Upper lobe of left lung (tissue), 6 donors: ENCODE results near the gene TRIM15. TPM values are rescaled to one million over a fixed set of nuclear protein-coding genes. Genes with fewer than 3 reads are reported as not detected.

Experiments
- ATAC-seq, 2 donors: fragments of 200-7000 bp; cut with Tn5 transposase; one replicate each; pipeline ENCODE4 v1.9.1; 2022; ENCODE audit warnings: mild to moderate bottlenecking in 2 of 2, moderate library complexity in 2 of 2; ENCODE audit not compliant: low FRiP score in 2 of 2
- DNase-seq, 2 donors: peaks; one replicate each; pipeline ENCODE4 v3.0.0-alpha.2; 2019 to 2020
- H3K27ac ChIP-seq, 4 donors: fragments of 200-600 bp; sonication (generic); one replicate each; pipeline ENCODE4 v1.5.1; 2016 to 2019
- H3K27me3 ChIP-seq, 4 donors: fragments of 200-600 bp; sonication (generic); one replicate each; pipeline ENCODE4 v1.5.1; 2017 to 2019
- H3K36me3 ChIP-seq, 4 donors: fragments of 200-600 bp; sonication (generic); one replicate each; pipeline ENCODE4 v1.5.1; 2016 to 2019
- H3K4me1 ChIP-seq, 4 donors: fragments of 200-600 bp; sonication (generic); one replicate each; pipeline ENCODE4 v1.5.1; 2018 to 2019
- H3K4me3 ChIP-seq, 4 donors: fragments of 200-600 bp; sonication (generic); one replicate each; pipeline ENCODE4 v1.5.1; 2017 to 2019; ENCODE audit warnings: mild to moderate bottlenecking in 2 of 4, moderate library complexity in 1 of 4
- H3K9me3 ChIP-seq, 4 donors: fragments of 200-600 bp; sonication (generic); one replicate each; pipeline ENCODE4 v1.5.1; 2018 to 2019
- EP300 ChIP-seq, 4 donors: sonication (generic); formaldehyde crosslinking; IDR thresholded peaks; one replicate each; pipeline ENCODE4 v1.5.1; 2017; ENCODE audit warnings: antibody characterized with exemption in 4 of 4, control low read depth in 2 of 4
- POLR2A ChIP-seq, 4 donors: fragments of 450-650 bp; IDR thresholded peaks; one replicate each; pipeline ENCODE4 v1.5.1; 2016 to 2017; ENCODE audit warnings: antibody characterized with exemption in 4 of 4, mild to moderate bottlenecking in 2 of 4
- POLR2AphosphoS5 ChIP-seq, 2 donors: sonication (generic); formaldehyde crosslinking; IDR thresholded peaks; one replicate each; pipeline ENCODE4 v1.5.1; 2017; ENCODE audit warnings: antibody characterized with exemption in 2 of 2
- WGBS, 2 donors: methylation state at CpG; one replicate each; pipeline ENCODE4 v1.1.5; 2017 to 2018; 5-methylcytosine and 5-hydroxymethylcytosine counted together
- total RNA-seq, 6 donors: library from RNA; depleted of rRNA in 4 of 6; stranded (reverse); fragments of >200 nt in 4 of 6; gene quantifications; one replicate each; pipeline versions ENCODE4 v1.1.0 to v1.2.1, GENCODE V29; 2016 to 2021
- TF ChIP-seq, protein P1 (sequence below), 6 experiments: fragments of 450-650 bp in 4 of 6; fragments of 200-600 bp in 2 of 6; sonication (generic) in 2 of 6; IDR thresholded peaks; one replicate each; pipeline ENCODE4 v1.5.1; 2016 to 2019; ENCODE audit warnings: antibody characterized with exemption in 6 of 6
- donor health status: DM: no; HTN: no; CAD: no; lungs with moderate emphysema.
- donor health status: DM: no; HTN: yes; CAD: no; lungs with severe emphysema.

The TRIM15 gene
- total RNA-seq, 6 donors from 2014 or later = 0.30 to 1.0 TPM; not detected in 4

DNA sequence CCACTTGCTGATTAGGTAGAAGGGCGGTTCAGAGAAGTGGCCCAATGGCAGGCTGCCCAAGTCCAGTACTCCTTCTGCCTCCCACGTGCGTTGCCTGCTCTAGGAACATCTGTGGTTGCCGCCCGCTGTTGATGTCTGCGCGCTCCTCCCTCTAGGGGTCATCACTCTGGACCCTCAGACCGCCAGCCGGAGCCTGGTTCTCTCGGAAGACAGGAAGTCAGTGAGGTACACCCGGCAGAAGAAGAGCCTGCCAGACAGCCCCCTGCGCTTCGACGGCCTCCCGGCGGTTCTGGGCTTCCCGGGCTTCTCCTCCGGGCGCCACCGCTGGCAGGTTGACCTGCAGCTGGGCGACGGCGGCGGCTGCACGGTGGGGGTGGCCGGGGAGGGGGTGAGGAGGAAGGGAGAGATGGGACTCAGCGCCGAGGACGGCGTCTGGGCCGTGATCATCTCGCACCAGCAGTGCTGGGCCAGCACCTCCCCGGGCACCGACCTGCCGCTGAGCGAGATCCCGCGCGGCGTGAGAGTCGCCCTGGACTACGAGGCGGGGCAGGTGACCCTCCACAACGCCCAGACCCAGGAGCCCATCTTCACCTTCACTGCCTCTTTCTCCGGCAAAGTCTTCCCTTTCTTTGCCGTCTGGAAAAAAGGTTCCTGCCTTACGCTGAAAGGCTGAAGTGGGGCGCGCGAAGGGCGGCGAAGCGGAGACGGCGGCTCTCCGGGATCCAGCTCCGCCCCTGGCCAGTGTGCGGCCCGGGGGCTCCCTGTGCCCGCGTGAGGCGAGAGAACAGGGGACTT is 8.5 kb downstream of the TRIM15 start:
- peak; percentile 53 to 57 for ATAC-seq
- no peaks in the 10 kb centered on the region for H3K9me3 ChIP-seq
- peaks cover 0 to 25% (median 10%) of the 10 kb centered on the region in 4 donors for H3K27me3 ChIP-seq
- TF ChIP-seq POLR2AphosphoS5 (IDR thresholded peaks at IDR 0.05) (no peak), POLR2A (IDR thresholded peaks at IDR 0.05) (no peak), EP300 (IDR thresholded peaks at IDR 0.05) (no peak)
- TF ChIP-seq, protein P1, sequence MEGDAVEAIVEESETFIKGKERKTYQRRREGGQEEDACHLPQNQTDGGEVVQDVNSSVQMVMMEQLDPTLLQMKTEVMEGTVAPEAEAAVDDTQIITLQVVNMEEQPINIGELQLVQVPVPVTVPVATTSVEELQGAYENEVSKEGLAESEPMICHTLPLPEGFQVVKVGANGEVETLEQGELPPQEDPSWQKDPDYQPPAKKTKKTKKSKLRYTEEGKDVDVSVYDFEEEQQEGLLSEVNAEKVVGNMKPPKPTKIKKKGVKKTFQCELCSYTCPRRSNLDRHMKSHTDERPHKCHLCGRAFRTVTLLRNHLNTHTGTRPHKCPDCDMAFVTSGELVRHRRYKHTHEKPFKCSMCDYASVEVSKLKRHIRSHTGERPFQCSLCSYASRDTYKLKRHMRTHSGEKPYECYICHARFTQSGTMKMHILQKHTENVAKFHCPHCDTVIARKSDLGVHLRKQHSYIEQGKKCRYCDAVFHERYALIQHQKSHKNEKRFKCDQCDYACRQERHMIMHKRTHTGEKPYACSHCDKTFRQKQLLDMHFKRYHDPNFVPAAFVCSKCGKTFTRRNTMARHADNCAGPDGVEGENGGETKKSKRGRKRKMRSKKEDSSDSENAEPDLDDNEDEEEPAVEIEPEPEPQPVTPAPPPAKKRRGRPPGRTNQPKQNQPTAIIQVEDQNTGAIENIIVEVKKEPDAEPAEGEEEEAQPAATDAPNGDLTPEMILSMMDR (IDR thresholded peaks at IDR 0.05) = no peak
- 0 to 9% methylated on average over 10 to 58 of the region's 62 CpGs for WGBS, 2 donors
- H3K4me1 ChIP-seq = peaks cover 0 to 12% (median 10%) of the 10 kb centered on the region in 4 donors
- no peaks in the 10 kb centered on the region for H3K36me3 ChIP-seq
- DNase-seq = peak; percentile 55 to 84
- peak overlapping the region in 1 of 4 donors; percentile 18 for H3K4me3 ChIP-seq
- no peak overlapping the region for H3K27ac ChIP-seq

DNA sequence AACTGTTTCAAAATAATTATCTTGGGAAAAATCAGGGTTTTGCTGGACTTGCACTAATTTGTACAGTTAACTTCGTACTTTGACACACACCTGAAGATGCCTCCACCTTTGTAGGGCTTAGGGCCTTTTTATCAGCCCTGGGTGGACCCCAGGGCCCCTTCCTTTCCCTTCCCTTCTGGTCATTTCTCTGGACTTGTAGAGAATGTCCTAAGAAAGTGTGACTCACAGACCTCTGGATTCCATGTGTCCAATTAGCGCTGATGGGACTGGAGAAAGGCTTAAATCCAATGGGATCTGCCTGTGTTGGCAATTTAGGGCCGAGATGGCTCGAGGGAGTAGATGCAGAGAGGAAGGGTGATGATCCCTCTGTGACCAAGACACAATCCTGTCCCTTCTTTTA is 9.3 kb downstream of the TRIM15 start:
- 89 to 95% methylated on average over 4 of the region's 4 CpGs for WGBS, 2 donors
- ATAC-seq = no peak
- Histone ChIP-seq H3K9me3 (no peaks in the 10 kb centered on the region), H3K36me3 (no peaks in the 10 kb centered on the region), H3K4me1 (peaks cover 0 to 12% (median 10%) of the 10 kb centered on the region in 4 donors), H3K27ac (no peak overlapping the region), H3K4me3 (no peak overlapping the region), H3K27me3 (peaks cover 0 to 25% (median 10%) of the 10 kb centered on the region in 4 donors)
- no peak for DNase-seq
- TF ChIP-seq, protein P1 (IDR thresholded peaks at IDR 0.05) = no peak
- no peak for TF ChIP-seq POLR2A (IDR thresholded peaks at IDR 0.05)
- TF ChIP-seq POLR2AphosphoS5 (IDR thresholded peaks at IDR 0.05) = no peak
- no peak for TF ChIP-seq EP300 (IDR thresholded peaks at IDR 0.05)

DNA sequence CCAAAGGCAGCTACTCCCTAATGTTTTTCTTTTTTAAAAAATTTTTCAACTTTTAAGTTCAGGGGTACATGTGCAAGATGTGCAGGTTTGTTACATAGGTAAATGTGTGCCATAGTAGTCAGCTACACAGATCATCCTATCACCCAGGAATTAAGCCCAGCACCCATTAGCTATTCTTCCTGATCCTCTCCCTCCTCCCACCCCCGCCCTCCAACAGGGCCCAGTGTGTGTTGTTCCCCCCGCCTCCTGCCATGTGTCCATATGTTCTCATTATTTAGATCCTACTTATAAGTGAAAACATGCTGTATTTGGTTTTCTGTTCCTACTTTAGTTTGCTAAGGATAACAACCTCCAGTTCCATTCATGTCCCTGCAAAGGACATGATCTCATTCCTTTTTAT is 12.4 kb downstream of the TRIM15 start:
- Histone ChIP-seq H3K4me3 (no peak overlapping the region), H3K9me3 (peaks cover 0 to 7% (median 3%) of the 10 kb centered on the region in 4 donors), H3K27me3 (peaks cover 0 to 19% (median 10%) of the 10 kb centered on the region in 4 donors), H3K4me1 (peaks cover 0 to 12% (median 7%) of the 10 kb centered on the region in 4 donors), H3K27ac (no peak overlapping the region), H3K36me3 (no peaks in the 10 kb centered on the region)
- WGBS, 2 donors = 76 to 79% methylated on average over 2 of the region's 2 CpGs
- TF ChIP-seq POLR2A (IDR thresholded peaks at IDR 0.05) (no peak), EP300 (IDR thresholded peaks at IDR 0.05) (no peak), POLR2AphosphoS5 (IDR thresholded peaks at IDR 0.05) (no peak)
- TF ChIP-seq, protein P1 (IDR thresholded peaks at IDR 0.05) = no peak
- DNase-seq (no peak), ATAC-seq (no peak)

DNA sequence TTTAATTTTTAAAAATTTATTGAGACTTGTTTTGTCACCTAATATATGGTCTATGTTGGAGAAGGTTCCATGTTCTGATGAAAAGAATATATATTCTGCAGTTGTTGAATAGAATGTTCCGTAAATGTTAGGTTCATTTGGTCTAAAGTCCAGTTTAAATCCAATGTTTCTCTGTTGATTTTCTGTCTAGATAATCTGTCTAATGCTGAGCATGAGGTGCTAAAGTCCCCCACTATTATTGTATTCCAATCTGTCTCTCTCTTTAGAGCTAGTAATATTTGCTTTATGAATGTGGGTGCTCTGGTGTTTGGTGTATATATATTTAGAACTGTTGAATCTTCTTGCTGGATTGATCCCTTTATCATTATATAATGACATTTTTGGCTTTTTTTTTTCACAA is 15.5 kb downstream of the TRIM15 start:
- ATAC-seq (no peak), DNase-seq (no peak)
- Histone ChIP-seq H3K27me3 (no peaks in the 10 kb centered on the region), H3K36me3 (no peaks in the 10 kb centered on the region), H3K4me1 (no peaks in the 10 kb centered on the region), H3K4me3 (no peak overlapping the region), H3K9me3 (peaks cover 0 to 7% (median 3%) of the 10 kb centered on the region in 4 donors), H3K27ac (no peak overlapping the region)
- 92 to 93% methylated on average over 1 of the region's 1 CpG for WGBS, 2 donors
- TF ChIP-seq, protein P1 (IDR thresholded peaks at IDR 0.05) = no peak
- TF ChIP-seq EP300 (IDR thresholded peaks at IDR 0.05) = no peak
